DND-41 (cell line): ENCODE data around the gene SERINC5.

Experiments
- CTCF ChIP-seq: IDR thresholded peaks from 2 replicates; pipeline ENCODE4 v1.5.1; 2012; ENCODE audit warnings: borderline replicate concordance, low read length, moderate library complexity, mild to moderate bottlenecking; ENCODE audit not compliant: poor library complexity, severe bottlenecking; ENCODE audit errors: extremely low read depth
- EZH2 ChIP-seq: IDR thresholded peaks from 3 replicates; pipeline ENCODE4 v1.6.1; 2012; ENCODE audit warnings: borderline replicate concordance, low read depth, mild to moderate bottlenecking, moderate library complexity, low read length, inconsistent platforms; ENCODE audit not compliant: severe bottlenecking

- TF ChIP-seq CTCF = no peak
- no peak for TF ChIP-seq EZH2
These were observed 38.2 kb downstream of the SERINC5 start for GRCh38 chr5:80217667-80218066.
